GM23338 (cell line): ENCODE results near the gene ROGDI. TPM values are rescaled to one million over a fixed set of nuclear protein-coding genes. Genes with fewer than 3 reads are reported as not detected.

Experiments
- ATAC-seq: fragments of 200-7000 bp; cut with Tn5 transposase; 3 replicates; pipeline ENCODE4 v1.9.1; 2020
- DNase-seq: peaks from one replicate; pipeline ENCODE4 v3.0.0-alpha.2; 2015; ENCODE audit warnings: low spot score
- H2AFZ ChIP-seq: fragments of 200-600 bp; sonication (generic); 2 replicates; pipeline ENCODE4 v1.8.0; 2016; ENCODE audit warnings: antibody characterized with exemption, mild to moderate bottlenecking, moderate library complexity
- H3F3A ChIP-seq: fragments of 200-600 bp; sonication (generic); replicated peaks from 2 replicates; pipeline ENCODE4 v1.8.0; 2017; ENCODE audit warnings: antibody characterized with exemption, mixed run types, low read depth
- H3K27ac ChIP-seq: fragments of 200-600 bp; sonication (generic); 2 replicates; pipeline ENCODE4 v1.6.1; 2016; ENCODE audit warnings: low read depth
- H3K27me3 ChIP-seq: fragments of 200-600 bp; sonication (generic); 2 replicates; pipeline ENCODE4 v1.8.0; 2016; ENCODE audit warnings: mild to moderate bottlenecking, mixed run types, moderate library complexity; ENCODE audit not compliant: insufficient read depth
- H3K36me3 ChIP-seq: fragments of 200-600 bp; sonication (generic); 2 replicates; pipeline ENCODE4 v1.8.0; 2016; ENCODE audit warnings: mild to moderate bottlenecking; ENCODE audit not compliant: insufficient read depth
- H3K4me1 ChIP-seq: fragments of 200-600 bp; sonication (generic); 2 replicates; pipeline ENCODE4 v1.8.0; 2016; ENCODE audit warnings: mild to moderate bottlenecking, moderate library complexity; ENCODE audit not compliant: insufficient read depth
- H3K4me2 ChIP-seq: fragments of 200-600 bp; sonication (generic); 2 replicates; pipeline ENCODE4 v1.7.1; 2017; ENCODE audit warnings: mixed run types
- H3K4me3 ChIP-seq: fragments of 200-600 bp; sonication (generic); 2 replicates; pipeline ENCODE4 v1.6.1; 2016; ENCODE audit warnings: mixed run types
- H3K79me2 ChIP-seq: fragments of 200-600 bp; sonication (generic); replicated peaks from 2 replicates; pipeline ENCODE4 v1.8.0; 2017; ENCODE audit warnings: mild to moderate bottlenecking; ENCODE audit not compliant: insufficient read depth
- H3K9me2 ChIP-seq: fragments of 200-600 bp; sonication (generic); 2 replicates; pipeline ENCODE4 v1.8.0; 2017; ENCODE audit not compliant: insufficient read depth
- H4K20me1 ChIP-seq: fragments of 200-600 bp; sonication (generic); replicated peaks from 2 replicates; pipeline ENCODE4 v1.8.0; 2017; ENCODE audit warnings: mild to moderate bottlenecking; ENCODE audit not compliant: insufficient read depth
- H3K27ac Mint-ChIP-seq: 2 replicates; pipeline ENCODE4 v1.8.0; 2020; ENCODE audit warnings: inconsistent platforms, mild to moderate bottlenecking, moderate library complexity, mixed read lengths
- H3K27me3 Mint-ChIP-seq: 3 replicates; pipeline ENCODE4 v1.8.0; 2022; ENCODE audit warnings: low read depth, mild to moderate bottlenecking, moderate library complexity, mixed read lengths, inconsistent platforms; ENCODE audit not compliant: insufficient read depth, poor library complexity
- H3K36me3 Mint-ChIP-seq: 3 replicates; pipeline ENCODE4 v1.8.0; 2021; ENCODE audit warnings: low read depth, mild to moderate bottlenecking, inconsistent platforms, moderate library complexity, mixed read lengths
- H3K4me1 Mint-ChIP-seq: 3 replicates; pipeline ENCODE4 v1.8.0; 2020; ENCODE audit warnings: mild to moderate bottlenecking, inconsistent platforms, mixed read lengths
- H3K4me3 Mint-ChIP-seq: 3 replicates; pipeline ENCODE4 v1.8.0; 2021; ENCODE audit warnings: moderate library complexity, mild to moderate bottlenecking, inconsistent platforms, mixed read lengths
- H3K9me3 Mint-ChIP-seq: 3 replicates; pipeline ENCODE4 v1.8.0; 2020; ENCODE audit warnings: moderate library complexity, mild to moderate bottlenecking, inconsistent platforms, mixed read lengths
- CREB1 ChIP-seq: fragments of 250-450 bp; sonication (Bioruptor Pico); IDR thresholded peaks from 2 replicates; pipeline ENCODE4 v1.5.0; 2020; ENCODE audit warnings: low read depth, mild to moderate bottlenecking, moderate library complexity
- CTCF ChIP-seq, 2 experiments: fragments of 200-600 bp in 1 of 2; sonication (generic) in 1 of 2; conservative IDR thresholded peaks; 2 replicates each; pipeline versions ENCODE4 v1.5.1 to v1.6.1; 2016 to 2017; ENCODE audit warnings: antibody characterized with exemption in 2 of 2, low read depth in 2 of 2, mild to moderate bottlenecking in 2 of 2, moderate library complexity in 1 of 2
- ETS1 ChIP-seq: IDR thresholded peaks from 2 replicates; pipeline ENCODE4 v1.6.1; 2016; ENCODE audit warnings: antibody characterized with exemption
- EZH2 ChIP-seq: fragments of 200-600 bp; sonication (generic); IDR thresholded peaks from one replicate; pipeline ENCODE4 v1.8.0; 2017; ENCODE audit warnings: antibody characterized with exemption, mild to moderate bottlenecking, low read depth; ENCODE audit not compliant: unreplicated experiment
- EZH2phosphoT487 ChIP-seq: fragments of 200-600 bp; sonication (generic); IDR thresholded peaks from one replicate; pipeline ENCODE4 v1.8.1; 2018; ENCODE audit warnings: antibody characterized with exemption; ENCODE audit not compliant: unreplicated experiment
- JUNB ChIP-seq: IDR thresholded peaks from one replicate; pipeline ENCODE4 v1.6.1; 2016; ENCODE audit warnings: antibody characterized with exemption; ENCODE audit not compliant: unreplicated experiment
- NANOG ChIP-seq: IDR thresholded peaks from 2 replicates; pipeline ENCODE4 v1.6.1; 2016; ENCODE audit warnings: antibody characterized with exemption, borderline replicate concordance
- POLR2AphosphoS5 ChIP-seq: IDR thresholded peaks from 2 replicates; pipeline ENCODE4 v1.6.1; 2016; ENCODE audit warnings: antibody characterized with exemption, low read depth
- REST ChIP-seq: IDR thresholded peaks from one replicate; pipeline ENCODE4 v1.6.1; 2018; ENCODE audit warnings: antibody characterized with exemption; ENCODE audit not compliant: unreplicated experiment
- STAT1 ChIP-seq: IDR thresholded peaks from one replicate; pipeline ENCODE4 v1.6.1; 2016; ENCODE audit warnings: antibody characterized with exemption; ENCODE audit not compliant: unreplicated experiment
- ZNF114 ChIP-seq: fragments of 250-450 bp; sonication (Bioruptor Pico); IDR thresholded peaks from 2 replicates; pipeline ENCODE4 v1.5.0; 2020; ENCODE audit warnings: mild to moderate bottlenecking, moderate library complexity
- ZNF331 ChIP-seq: fragments of 250-450 bp; sonication (Bioruptor Pico); IDR thresholded peaks from 2 replicates; pipeline ENCODE4 v1.5.0; 2020; ENCODE audit warnings: low read depth, mild to moderate bottlenecking, moderate library complexity
- polyA plus RNA-seq: library from polyadenylated mRNA; unstranded; fragments of >200 nt; fragmentation: Nextera tagmentation; extraction: Ambion mirVana; gene quantifications from 2 replicates; pipeline ENCODE4 v1.2.1, GENCODE V29; 2016
- total RNA-seq: library from RNA; depleted of rRNA; stranded (reverse); fragments of >200 nt; shearing (Covaris generic); gene quantifications from 2 replicates; pipeline ENCODE4 v1.2.3, GENCODE V29; 2014

Gene ROGDI
- total and polyA plus RNA-seq, 2 experiments from 2014 or later = 30.3 to 38.8 TPM

GRCh38 chr16:4772351-4772750 is 30.1 kb downstream of the ROGDI start (continued):
- no peak for TF ChIP-seq ETS1
- TF ChIP-seq ZNF331 (CRISPR knock-in tag) = no peak
- TF ChIP-seq REST = no peak
- no peak for TF ChIP-seq CTCF (conservative IDR thresholded peaks at IDR 0.05; ENCODE audit: low read depth in 2 of 2)
- no peak for TF ChIP-seq EZH2phosphoT487
- TF ChIP-seq STAT1 = no peak
- TF ChIP-seq JUNB = no peak
- TF ChIP-seq POLR2AphosphoS5 = no peak
- no peak for TF ChIP-seq EZH2
- TF ChIP-seq ZNF114 (CRISPR knock-in tag) = no peak
- TF ChIP-seq CREB1 = no peak
- no peak for TF ChIP-seq NANOG

GRCh38 chr16:4771646-4772045 is 30.8 kb downstream of the ROGDI start:
- H2AFZ ChIP-seq = peak overlapping the region; percentile 61; the same call in 1 of the 2 replicates
- no peak for ATAC-seq
- no peak for DNase-seq
- TF ChIP-seq NANOG (no peak), CTCF (conservative IDR thresholded peaks at IDR 0.05; ENCODE audit: low read depth in 2 of 2) (no peak), REST (no peak), STAT1 (no peak)

More at GRCh38 chr16:4771646-4772045, 30.8 kb downstream of the ROGDI start:
- peak overlapping the region; percentile 58; the same call in 1 of the 2 replicates for H3K27ac Mint-ChIP-seq
- no peaks in the 10 kb centered on the region for H4K20me1 ChIP-seq
- H3K4me2 ChIP-seq = no peak overlapping the region
- no peaks in the 10 kb centered on the region for H3K27me3 ChIP-seq
- no peak overlapping the region for H3K4me3 Mint-ChIP-seq
- peaks cover 3% of the 10 kb centered on the region; the same call in 1 of the 3 replicates for H3K9me3 Mint-ChIP-seq
- H3K9me2 ChIP-seq = no peaks in the 10 kb centered on the region
- H3K36me3 Mint-ChIP-seq = peaks cover 8% of the 10 kb centered on the region; the same call in 2 of the 3 replicates
- peaks cover 16% of the 10 kb centered on the region for H3K4me1 Mint-ChIP-seq
- no peak overlapping the region for H3K4me3 ChIP-seq
- no peak overlapping the region for H3K27ac ChIP-seq
- peaks cover 2% of the 10 kb centered on the region; the same call in 1 of the 2 replicates for H3K79me2 ChIP-seq
- peaks cover 13% of the 10 kb centered on the region for H3K4me1 ChIP-seq
- H3F3A ChIP-seq = peaks cover 17% of the 10 kb centered on the region; the same call in 1 of the 2 replicates
- H3K36me3 ChIP-seq = no peaks in the 10 kb centered on the region
- peaks cover 13% of the 10 kb centered on the region for H3K27me3 Mint-ChIP-seq
